ENCODE data around the gene RBM38.

DNA sequence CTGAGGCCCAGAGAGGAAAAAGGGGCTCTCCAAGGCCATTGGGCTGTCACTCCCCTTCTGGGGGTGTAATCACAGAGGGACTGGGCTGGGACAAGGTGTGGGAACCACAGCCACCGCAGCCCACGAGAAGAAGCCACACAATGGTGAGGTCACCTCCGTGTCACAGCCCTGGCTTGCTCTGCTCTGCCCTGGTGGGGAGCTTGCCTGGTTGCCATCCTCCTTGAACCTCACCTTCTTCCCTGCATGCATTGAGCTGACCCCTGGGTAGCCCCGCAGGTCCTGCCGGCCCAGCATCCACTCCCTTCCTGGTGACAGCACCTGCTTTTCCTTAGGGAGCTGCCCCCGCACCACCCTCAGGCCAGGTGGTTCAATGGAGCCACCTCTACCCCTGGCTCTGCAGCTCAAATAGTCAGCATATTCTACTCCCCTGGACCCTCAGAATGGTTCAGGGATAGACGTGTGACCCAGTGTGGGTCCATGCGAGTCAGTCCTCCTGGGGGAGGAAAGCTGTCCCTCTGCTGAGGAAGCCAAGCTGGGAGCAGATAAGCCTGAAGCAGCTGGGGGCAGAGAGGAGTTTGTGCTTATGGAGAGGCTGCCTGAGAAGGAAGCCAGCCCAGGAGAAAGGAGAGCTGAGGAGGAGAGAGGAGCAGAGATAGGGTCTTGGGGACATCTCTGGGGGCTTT lies 21.3 kb downstream of the RBM38 start:
- TF ChIP-seq, protein P1, sequence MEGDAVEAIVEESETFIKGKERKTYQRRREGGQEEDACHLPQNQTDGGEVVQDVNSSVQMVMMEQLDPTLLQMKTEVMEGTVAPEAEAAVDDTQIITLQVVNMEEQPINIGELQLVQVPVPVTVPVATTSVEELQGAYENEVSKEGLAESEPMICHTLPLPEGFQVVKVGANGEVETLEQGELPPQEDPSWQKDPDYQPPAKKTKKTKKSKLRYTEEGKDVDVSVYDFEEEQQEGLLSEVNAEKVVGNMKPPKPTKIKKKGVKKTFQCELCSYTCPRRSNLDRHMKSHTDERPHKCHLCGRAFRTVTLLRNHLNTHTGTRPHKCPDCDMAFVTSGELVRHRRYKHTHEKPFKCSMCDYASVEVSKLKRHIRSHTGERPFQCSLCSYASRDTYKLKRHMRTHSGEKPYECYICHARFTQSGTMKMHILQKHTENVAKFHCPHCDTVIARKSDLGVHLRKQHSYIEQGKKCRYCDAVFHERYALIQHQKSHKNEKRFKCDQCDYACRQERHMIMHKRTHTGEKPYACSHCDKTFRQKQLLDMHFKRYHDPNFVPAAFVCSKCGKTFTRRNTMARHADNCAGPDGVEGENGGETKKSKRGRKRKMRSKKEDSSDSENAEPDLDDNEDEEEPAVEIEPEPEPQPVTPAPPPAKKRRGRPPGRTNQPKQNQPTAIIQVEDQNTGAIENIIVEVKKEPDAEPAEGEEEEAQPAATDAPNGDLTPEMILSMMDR (IDR thresholded peaks at IDR 0.05) = no peak
- TF ChIP-seq POLR2A (IDR thresholded peaks at IDR 0.05) = no peak

All from Peyer's patch (tissue), 4 donors.